ENCODE data around the gene PNKD.
A peak's percentile ranks its signal among the peaks of the same experiment; 100 is the strongest.

PNKD gene

DNA sequence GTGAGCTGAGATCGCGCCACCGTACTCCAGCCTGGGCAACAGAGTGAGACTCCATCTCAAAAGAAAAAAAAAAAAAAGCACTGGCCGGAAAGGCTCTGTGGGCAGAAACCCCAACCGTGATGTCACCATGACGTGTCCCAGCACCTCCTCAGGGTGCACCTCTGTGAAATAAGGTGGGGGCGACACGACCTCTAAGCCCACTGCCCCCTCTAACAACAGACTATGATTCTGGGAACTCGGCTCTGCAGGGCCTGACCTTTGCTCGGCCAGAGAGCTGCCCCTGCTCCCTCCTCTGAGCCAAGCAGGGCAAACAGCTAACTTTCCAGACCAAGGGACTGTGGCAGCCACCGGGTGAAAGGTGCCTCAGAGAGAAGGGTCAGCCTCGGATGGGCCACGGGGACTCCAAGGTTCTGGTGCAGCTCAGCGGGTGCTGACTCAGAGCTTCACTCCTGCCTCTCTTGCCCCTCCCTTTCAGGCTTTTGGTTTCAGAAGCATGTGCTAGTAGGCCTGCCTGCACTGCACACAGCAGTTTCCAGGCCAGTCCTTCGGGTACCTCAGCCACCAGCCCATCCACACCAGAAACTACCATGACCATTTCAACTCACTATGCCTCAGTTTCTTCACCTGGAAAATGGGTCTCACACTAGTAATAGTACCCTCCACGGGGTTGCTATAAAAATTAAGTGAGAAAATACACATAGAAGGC is 13.9 kb downstream of the PNKD start:
- Mint-ChIP-seq H3K4me1 (ENCODE audit: low read depth) (peaks cover 92% of the 10 kb centered on the region), H3K36me3 (ENCODE audit: low read depth) (peaks cover 87% of the 10 kb centered on the region), H3K4me3 (peak overlapping the region; percentile 32), H3K9me3 (no peaks in the 10 kb centered on the region), H3K27me3 (no peaks in the 10 kb centered on the region), H3K27ac (peak overlapping the region; percentile 99)
- intact Hi-C loops (cut with micrococcal nuclease), result no loop called here

DNA sequence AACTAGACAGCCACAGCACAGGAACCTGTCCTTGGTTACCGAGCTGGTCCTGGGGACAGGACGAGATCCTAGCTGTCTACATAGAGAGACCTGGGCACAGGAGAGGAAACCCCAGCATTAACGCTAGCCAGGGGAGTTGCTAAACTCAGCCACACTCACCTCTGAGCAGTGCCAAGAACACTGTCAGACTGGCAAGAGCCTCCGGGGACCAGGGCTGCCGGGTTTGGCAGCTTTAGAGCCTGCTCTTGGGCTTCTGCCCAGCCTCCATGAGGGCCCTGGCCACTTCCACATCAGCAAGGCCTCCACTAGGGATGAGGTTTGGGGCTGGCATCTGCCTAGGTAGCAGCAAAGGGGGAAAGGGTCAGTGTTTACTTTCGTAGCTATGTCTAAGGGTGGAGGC is 15.3 kb downstream of the PNKD start:
- H3K36me3 Mint-ChIP-seq (ENCODE audit: low read depth), result peaks cover 83% of the 10 kb centered on the region
- no peaks in the 10 kb centered on the region for H3K9me3 Mint-ChIP-seq
- intact Hi-C loops (cut with micrococcal nuclease), result loop anchor here (2.0 kb wide), 1 partner anchor 13 kb away; no protein-coding TSS in a partner anchor

DNA sequence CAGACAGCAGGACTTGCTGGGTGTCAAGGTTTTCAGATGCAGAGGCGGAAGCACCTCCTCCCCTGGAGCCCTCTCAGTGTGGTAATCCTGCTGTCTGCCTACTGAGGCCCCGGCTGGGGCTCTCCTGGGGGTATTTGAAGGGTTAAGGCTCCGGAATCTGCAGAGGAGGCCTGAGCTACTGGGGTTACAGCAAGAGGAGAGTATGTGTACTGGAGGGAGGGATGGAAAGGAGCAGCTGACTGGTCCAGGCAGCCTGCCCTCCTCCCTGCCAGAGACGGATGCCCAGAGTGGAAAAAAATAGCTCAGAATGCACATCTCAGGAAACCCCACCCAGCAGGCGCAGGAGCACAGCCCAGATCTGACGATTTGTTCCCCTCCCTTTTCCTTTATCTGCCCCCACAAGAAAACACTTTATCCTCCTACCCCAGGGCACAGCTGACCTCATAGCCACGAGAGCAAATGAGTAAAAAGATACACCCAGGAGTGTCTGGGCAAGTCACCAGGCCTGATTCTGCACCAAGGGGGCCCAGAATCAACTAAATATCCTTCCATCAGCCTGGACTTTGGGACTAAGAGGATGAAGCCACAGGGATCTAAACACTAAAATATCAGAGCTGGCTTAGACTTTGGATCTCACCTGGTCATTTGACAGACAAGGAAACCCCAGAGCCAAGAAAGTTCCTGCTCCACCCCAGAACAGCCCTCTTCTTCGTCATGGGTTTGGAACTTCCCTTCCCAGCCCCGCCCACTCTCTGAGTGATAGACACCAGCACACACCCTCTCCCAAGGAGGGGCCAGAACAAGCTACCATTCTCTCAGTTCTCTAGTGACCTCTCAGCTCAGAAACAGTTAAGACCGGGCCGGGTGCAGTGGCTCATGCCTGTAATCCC is 16.5 kb downstream of the PNKD start:
- Mint-ChIP-seq H3K36me3 (ENCODE audit: low read depth) (peaks cover 83% of the 10 kb centered on the region), H3K4me3 (peak overlapping the region; percentile 82), H3K4me1 (ENCODE audit: low read depth) (peaks cover 90% of the 10 kb centered on the region), H3K27ac (peak overlapping the region; percentile 99), H3K27me3 (no peaks in the 10 kb centered on the region), H3K9me3 (no peaks in the 10 kb centered on the region)
- intact Hi-C loops (cut with micrococcal nuclease), result loop anchor here (2.0 kb wide), 1 partner anchor 14 kb away; no protein-coding TSS in a partner anchor

More for the DNA sequence above, 15.3 kb downstream of the PNKD start:
- Mint-ChIP-seq H3K27me3 (no peaks in the 10 kb centered on the region), H3K4me1 (ENCODE audit: low read depth) (peaks cover 91% of the 10 kb centered on the region), H3K27ac (peak overlapping the region; percentile 99), H3K4me3 (peak overlapping the region; percentile 82)

DNA sequence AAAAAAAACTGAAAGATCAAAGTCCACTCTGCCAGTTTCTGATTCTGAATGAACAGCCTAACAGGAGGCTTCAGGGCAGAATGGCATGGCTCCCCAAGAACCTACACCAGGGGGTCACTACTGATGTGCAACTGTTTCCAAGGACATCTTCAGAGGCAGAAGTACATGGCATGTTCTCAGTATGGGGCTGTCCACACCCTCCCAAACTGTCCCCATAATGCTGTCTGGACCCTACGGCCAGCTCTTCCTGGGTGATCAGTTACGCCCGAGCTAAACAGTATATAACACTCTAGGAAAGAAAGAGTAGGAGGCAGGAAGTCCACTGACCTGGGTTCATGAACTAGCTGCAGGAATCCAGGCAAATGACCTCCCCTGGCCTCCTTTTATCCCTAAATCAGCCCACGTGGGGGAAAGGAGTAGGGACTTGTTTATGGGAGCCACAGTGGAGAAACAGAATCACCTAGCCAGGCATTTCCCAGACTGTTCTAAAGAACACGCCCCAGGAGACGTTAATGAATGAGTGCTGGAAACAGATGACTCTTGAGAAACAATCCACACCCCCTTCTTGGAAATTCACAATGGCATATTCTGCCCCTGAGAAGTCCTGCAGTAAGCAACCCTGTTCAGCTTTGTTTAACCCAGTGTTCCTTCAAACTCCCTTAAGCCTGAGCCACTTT is 19.5 kb downstream of the PNKD start:
- Mint-ChIP-seq H3K4me3 (peak overlapping the region; percentile 77), H3K9me3 (no peaks in the 10 kb centered on the region), H3K36me3 (ENCODE audit: low read depth) (peaks cover 59% of the 10 kb centered on the region), H3K4me1 (ENCODE audit: low read depth) (peaks cover 75% of the 10 kb centered on the region), H3K27ac (peak overlapping the region; percentile 99), H3K27me3 (no peaks in the 10 kb centered on the region)
- intact Hi-C loops (cut with micrococcal nuclease), result loop anchor here (5.0 kb wide), 1 partner anchor 78 kb away; no protein-coding TSS in a partner anchor

DNA sequence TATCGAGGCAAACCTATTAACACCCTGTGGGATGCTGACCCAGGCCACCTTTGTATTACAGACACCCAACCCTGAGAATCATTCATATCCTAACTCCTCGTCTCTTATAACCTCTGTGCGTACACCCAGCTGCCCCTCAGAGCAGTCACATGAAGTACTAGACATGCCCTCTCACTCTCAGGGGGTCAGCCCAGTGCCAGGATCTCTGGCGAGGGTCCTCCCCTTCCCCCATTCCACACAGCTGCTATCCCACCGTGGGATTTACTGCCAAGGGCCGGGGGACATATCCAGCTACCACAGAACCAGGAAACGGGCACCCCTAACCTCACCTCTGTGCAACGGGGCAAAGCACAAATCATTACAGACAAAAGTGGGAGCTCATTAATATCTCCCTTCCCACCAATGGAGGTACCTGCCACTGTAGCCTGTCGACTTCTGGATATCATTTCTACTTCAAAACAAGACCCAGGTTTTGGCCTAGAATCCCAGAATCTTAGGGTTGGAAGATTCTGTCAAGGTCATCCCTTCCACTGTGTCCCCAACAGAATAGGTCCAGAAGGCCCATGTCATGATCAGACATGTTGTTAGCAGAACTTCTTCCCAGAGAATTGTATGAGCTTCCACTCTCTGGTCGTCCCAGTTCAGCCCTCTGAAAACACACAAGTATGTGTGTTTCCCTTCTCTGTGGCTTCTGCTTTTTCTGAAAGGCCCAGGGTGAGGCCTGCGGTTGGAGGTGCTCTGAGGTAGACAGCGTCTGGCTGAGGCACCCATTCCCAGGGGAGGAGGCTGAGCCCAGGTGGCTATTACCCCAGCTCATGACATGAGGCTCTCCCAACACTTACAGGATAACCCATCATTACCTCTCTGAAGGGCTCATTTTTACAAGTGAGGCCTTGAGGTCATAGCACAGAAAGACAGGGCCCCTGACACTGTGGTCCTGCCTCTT is 20.3 kb downstream of the PNKD start:
- peaks cover 53% of the 10 kb centered on the region for H3K36me3 Mint-ChIP-seq (ENCODE audit: low read depth)
- H3K4me3 Mint-ChIP-seq, result peak overlapping the region; percentile 77
- H3K4me1 Mint-ChIP-seq (ENCODE audit: low read depth), result peaks cover 70% of the 10 kb centered on the region
- no peaks in the 10 kb centered on the region for H3K27me3 Mint-ChIP-seq
- no peaks in the 10 kb centered on the region for H3K9me3 Mint-ChIP-seq
- intact Hi-C loops (cut with micrococcal nuclease), result loop anchor here (5.0 kb wide), 1 partner anchor 77 kb away; no protein-coding TSS in a partner anchor
- H3K27ac Mint-ChIP-seq, result peak overlapping the region; percentile 99

DNA sequence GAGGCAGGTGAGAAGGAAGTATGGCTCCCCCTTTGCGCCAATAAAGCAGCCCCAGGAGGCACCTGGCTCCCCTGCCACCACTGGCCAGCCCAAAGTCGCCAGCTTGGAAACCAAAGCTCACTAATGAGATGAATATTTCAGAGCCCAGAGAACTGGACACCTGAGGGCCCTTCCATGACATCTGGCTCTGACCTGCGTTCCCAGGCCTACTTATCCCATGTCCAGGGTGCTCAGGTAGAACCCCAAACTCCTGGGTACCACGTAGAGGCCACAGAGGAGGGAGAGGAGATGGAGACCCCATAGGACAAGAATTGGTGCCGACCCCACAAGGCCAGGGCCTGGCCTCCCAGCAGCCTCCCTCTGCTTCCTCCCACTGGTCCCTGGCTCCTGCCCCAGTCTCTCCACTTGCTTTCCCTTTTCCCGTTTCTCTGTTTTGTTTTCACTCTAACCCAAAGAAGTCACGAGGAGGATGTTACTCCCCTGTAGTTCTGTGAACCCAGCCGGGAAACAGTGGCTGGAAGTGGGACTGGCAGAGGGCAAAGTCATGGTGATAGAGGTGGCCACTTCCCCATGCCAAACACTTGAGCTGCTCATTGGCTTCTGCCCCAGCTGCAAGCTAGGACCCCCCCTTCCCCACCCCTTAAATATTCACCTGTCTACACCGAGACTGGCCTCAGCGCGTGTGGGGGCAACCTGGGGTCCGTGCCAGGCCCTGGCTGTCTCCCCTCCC is 21.2 kb downstream of the PNKD start:
- Mint-ChIP-seq H3K4me3 (peak overlapping the region; percentile 77), H3K27me3 (peaks cover under 1% of the 10 kb centered on the region), H3K36me3 (ENCODE audit: low read depth) (peaks cover 44% of the 10 kb centered on the region), H3K4me1 (ENCODE audit: low read depth) (peaks cover 61% of the 10 kb centered on the region), H3K9me3 (no peaks in the 10 kb centered on the region), H3K27ac (peak overlapping the region; percentile 99)
- intact Hi-C loops (cut with micrococcal nuclease), result loop anchor here (2.0 to 5.0 kb wide), 2 partner anchors 76 to 103 kb away; no protein-coding TSS in a partner anchor

DNA sequence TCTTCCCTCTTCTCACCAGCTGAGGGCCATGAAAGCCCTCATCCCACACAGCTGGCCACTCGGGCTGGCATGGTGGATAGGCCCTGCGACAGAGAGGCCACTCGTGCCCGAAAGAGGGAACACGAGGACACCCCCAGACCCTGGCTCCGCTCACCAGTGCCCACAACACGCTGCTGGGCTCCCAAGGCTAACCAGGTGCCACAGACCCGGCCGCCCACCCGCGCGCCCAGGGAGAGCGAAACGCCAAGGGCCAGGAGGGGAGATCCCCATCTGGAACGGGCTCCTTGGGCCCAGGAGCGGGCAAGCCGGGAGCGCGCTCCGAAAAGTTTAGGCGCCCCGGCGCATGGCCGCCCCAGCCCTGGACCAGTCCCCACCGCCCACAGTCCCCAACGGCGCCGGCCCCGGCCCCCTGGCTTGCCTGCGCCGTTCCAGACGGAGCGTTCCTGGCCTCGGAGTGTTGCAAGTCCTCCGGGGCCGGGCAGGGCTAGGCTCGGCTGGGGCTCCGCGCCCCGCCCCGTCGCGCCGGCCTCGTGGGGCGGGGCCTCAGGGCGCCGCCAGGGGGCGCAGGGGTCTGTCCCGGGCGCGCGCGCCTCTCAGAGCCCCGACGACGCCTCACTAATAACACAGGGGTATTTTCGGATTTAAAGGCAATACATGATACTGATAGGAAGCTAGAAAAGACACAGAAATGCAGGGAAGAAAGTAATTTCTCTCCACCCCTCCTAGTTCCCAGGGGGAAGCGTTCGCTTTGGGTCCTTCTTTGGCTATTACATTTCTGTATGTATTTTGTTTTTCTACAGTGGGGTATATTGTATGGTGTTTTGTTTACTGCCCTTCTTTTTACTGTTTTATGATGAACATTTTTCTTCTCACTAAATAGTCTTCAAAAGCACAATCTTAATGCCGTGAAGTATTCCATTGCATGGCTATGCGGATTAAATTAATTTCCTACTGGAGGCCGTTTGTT is 22.0 kb downstream of the PNKD start, which contains the start of gene TMBIM1:
TSS of gene TMBIM1 (minus strand) at position 456 of the 967 bp plus-strand sequence. CDS start 10,362 bp downstream, outside the sequence.
- Mint-ChIP-seq H3K27me3 (peaks cover 1% of the 10 kb centered on the region), H3K9me3 (no peaks in the 10 kb centered on the region), H3K4me1 (ENCODE audit: low read depth) (peaks cover 52% of the 10 kb centered on the region), H3K4me3 (peak within 1 kb of the TSS; percentile 77), H3K36me3 (ENCODE audit: low read depth) (peaks cover 39% of the 10 kb centered on the region), H3K27ac (peak within 1 kb of the TSS; percentile 99)
- intact Hi-C loops (cut with micrococcal nuclease), result loop anchor here (2.0 to 5.0 kb wide), 2 partner anchors 75 to 102 kb away; no protein-coding TSS in a partner anchor

DNA sequence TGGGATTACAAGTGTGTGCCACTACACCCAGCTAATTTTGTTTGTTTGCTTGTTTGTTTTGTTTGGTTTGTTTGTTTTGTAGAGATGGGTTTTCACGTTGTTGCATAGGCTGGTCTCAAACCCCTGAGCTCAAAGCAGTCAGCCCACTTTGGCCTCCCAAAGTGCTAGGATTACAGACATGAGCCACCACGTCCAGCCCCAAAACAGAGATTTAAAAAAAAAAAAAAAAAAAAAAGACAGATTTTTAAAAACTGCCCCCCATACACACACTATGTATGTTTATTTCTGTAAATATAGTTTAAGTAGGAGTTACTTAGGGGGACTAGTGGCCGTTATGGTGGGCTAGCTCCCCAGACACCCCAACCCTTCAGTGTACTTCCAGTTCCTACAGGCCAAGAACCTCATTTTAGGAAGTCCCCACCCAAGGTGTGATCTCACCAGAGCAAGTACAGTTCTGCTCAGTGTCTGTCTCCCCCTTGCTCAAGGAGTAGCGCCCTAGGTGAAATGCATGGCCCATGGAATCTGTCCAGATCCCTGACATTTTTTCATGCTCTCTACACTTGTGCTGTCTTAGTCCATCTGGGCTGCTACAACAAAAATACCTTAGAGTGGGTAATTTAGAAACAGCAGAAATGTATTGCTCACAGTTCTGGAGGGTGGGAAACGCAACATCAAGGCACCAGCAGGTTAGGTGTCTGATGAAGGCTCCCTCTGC is 23.6 kb downstream of the PNKD start:
- intact Hi-C loops (cut with micrococcal nuclease), result loop anchor here (2.0 to 5.0 kb wide), 2 partner anchors 73 to 101 kb away; no protein-coding TSS in a partner anchor

DNA sequence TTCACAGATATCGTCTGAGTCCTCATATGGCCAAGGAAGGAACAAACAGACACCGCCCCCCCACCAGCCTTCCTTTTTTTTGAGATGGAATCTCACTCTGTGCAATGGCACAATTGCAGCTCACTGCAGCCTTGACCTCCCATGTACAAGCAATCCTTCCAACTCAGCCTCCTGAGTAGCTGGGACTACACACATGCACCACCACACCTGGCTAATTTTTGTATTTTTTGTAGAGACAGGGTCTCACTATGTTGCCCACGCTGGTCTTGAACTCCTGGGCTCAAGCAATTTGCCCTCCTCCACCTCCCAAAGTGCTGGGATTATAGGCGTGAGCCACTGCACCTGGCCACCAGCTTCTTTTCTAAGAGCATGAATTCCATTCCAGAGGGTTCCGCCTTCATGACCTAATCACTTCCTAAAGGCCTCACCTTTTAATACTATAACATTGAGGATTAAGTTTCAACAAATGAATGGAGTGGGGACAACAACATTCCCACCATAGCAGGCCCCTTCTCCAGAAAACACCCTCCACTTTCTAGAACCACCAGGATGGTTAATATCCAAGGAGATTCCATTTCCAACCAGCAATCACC is 24.2 kb downstream of the PNKD start:
- Mint-ChIP-seq H3K4me3 (no peak overlapping the region), H3K9me3 (no peaks in the 10 kb centered on the region), H3K4me1 (ENCODE audit: low read depth) (peaks cover 40% of the 10 kb centered on the region), H3K36me3 (ENCODE audit: low read depth) (peaks cover 24% of the 10 kb centered on the region), H3K27ac (peak overlapping the region; percentile 99), H3K27me3 (peaks cover 1% of the 10 kb centered on the region)
- intact Hi-C loops (cut with micrococcal nuclease), result loop anchor here (5.0 kb wide), 1 partner anchor 73 kb away; no protein-coding TSS in a partner anchor

More for the DNA sequence above, 23.6 kb downstream of the PNKD start:
- no peaks in the 10 kb centered on the region for H3K9me3 Mint-ChIP-seq
- no peak overlapping the region for H3K4me3 Mint-ChIP-seq
- peak overlapping the region; percentile 99 for H3K27ac Mint-ChIP-seq
- H3K27me3 Mint-ChIP-seq, result peaks cover 1% of the 10 kb centered on the region
- peaks cover 42% of the 10 kb centered on the region for H3K4me1 Mint-ChIP-seq (ENCODE audit: low read depth)
- H3K36me3 Mint-ChIP-seq (ENCODE audit: low read depth), result peaks cover 29% of the 10 kb centered on the region

DNA sequence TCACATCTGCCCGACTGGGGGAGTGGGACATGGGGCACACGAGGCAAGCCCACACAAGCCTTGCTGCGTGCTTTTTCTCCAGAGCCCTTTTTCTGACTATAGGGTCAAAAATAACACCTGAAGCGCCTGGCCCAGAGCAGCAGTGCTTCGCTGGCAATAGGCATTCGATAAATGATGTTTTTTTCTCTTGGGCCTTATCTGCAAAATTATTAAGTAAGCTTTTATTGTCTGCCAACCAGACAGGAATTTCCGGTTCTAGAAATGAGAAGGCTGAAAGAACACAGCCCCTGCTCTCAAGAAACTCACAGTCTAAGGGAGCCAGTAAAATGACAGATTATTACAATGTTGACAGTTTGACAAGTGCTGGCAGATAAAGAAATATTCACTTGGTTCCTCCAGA is 24.7 kb downstream of the PNKD start:
- intact Hi-C loops (cut with micrococcal nuclease), result no loop called here
- Mint-ChIP-seq H3K4me3 (no peak overlapping the region), H3K9me3 (no peaks in the 10 kb centered on the region), H3K36me3 (ENCODE audit: low read depth) (peaks cover 22% of the 10 kb centered on the region), H3K4me1 (ENCODE audit: low read depth) (peaks cover 35% of the 10 kb centered on the region), H3K27ac (no peak overlapping the region), H3K27me3 (peaks cover 1% of the 10 kb centered on the region)
